ENCODE results near the gene NDUFA6.
"Not testable (repeated sequence)": the region's sequence is repeated elsewhere in the genome, so short reads cannot be mapped to it uniquely, and the experiment has no call there.

NDUFA6 gene

DNA sequence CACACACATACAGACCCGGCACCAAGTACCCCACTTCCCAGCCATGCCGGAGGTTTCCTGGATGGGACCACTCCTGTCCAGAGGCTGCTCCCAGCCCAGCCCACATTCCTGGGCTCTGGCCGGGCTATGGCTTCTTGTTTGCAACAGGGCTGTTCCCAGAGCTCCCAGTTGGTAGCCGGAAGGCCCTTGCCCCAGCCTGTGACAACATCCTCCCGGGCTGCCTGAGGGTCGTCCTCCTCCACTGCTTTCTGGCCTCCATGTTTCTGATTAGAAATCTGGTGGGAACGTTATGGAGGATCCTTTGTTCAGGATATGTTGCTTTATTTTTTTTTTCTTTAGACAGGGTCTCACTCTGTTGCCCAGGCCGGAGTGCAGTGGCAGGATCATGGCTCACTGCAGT, 41.0 kb upstream of the NDUFA6 start:
- TF ChIP-seq EZH2phosphoT487 (IDR thresholded peaks at IDR 0.05; ENCODE audit: borderline replicate concordance, low read length): no peak
- TF ChIP-seq, protein P1, sequence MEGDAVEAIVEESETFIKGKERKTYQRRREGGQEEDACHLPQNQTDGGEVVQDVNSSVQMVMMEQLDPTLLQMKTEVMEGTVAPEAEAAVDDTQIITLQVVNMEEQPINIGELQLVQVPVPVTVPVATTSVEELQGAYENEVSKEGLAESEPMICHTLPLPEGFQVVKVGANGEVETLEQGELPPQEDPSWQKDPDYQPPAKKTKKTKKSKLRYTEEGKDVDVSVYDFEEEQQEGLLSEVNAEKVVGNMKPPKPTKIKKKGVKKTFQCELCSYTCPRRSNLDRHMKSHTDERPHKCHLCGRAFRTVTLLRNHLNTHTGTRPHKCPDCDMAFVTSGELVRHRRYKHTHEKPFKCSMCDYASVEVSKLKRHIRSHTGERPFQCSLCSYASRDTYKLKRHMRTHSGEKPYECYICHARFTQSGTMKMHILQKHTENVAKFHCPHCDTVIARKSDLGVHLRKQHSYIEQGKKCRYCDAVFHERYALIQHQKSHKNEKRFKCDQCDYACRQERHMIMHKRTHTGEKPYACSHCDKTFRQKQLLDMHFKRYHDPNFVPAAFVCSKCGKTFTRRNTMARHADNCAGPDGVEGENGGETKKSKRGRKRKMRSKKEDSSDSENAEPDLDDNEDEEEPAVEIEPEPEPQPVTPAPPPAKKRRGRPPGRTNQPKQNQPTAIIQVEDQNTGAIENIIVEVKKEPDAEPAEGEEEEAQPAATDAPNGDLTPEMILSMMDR (IDR thresholded peaks at IDR 0.05; ENCODE audit: low read depth, low read length, poor library complexity, severe bottlenecking): no peak
- Histone ChIP-seq H3F3A (ENCODE audit: control insufficient read depth, insufficient read depth) (no peaks in the 10 kb centered on the region), H3K4me3 (ENCODE audit: low read length) (no peak overlapping the region), H3K27ac (ENCODE audit: low read depth, low read length) (no peak overlapping the region), H3K79me2 (ENCODE audit: control insufficient read depth, low read length) (no peaks in the 10 kb centered on the region), H3K9me3 (ENCODE audit: control insufficient read depth, insufficient read depth, low read length) (no peaks in the 10 kb centered on the region), H3K4me1 (ENCODE audit: control insufficient read depth, low read length) (no peaks in the 10 kb centered on the region), H3K36me3 (ENCODE audit: control insufficient read depth, low read length) (no peaks in the 10 kb centered on the region), H3K9me2 (replicated peaks; ENCODE audit: control insufficient read depth, low read length) (no peaks in the 10 kb centered on the region), H4K20me1 (ENCODE audit: control insufficient read depth, insufficient read depth, low read depth, low read length) (no peaks in the 10 kb centered on the region), H3K27me3 (ENCODE audit: control insufficient read depth, low read length) (no peaks in the 10 kb centered on the region), H3K4me2 (ENCODE audit: low read length) (no peak overlapping the region)

DNA sequence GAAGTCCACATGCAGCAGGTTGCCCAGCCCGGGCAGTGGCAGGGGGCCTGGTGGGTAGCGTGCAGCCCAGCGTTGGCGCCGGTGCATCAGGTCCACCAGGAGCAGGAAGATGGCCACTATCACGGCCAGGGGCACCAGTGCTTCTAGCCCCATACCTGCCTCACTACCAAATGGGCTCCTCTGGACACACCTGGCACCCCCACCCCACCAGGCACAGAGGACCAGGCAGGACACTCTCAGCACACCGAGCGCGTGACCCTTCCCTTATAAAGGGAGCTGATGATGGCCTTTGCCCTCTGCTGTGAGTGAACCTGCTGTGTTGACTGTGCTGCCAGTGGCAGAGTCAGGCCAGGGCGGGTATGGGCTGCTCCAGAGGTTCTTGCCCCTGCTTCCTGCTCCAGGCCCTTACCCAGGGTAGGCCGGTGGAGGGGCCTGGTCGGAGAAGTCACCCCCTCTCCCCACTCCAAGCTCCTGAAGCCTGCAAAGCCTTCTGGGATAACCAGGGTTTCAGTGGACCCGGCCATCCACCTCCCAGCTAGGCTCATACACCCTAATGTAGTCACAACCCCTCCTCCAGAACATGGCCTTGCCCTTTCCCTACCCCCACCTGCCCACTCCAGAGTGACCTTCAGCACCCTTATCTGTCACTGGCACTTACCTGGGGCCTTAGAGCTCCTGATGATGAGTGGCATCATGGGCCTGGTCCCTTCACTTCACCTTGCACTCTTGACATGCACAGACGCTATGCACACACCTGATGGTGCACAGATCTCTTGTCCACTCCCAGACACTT, 40.3 kb upstream of the NDUFA6 start, which contains the start of gene CYP2D6:
Gene CYP2D6 (minus strand): TSS at position 172 of the 793 bp plus-strand sequence. CDS start 19 bp downstream, at position 153.
- H3K9me3 ChIP-seq (ENCODE audit: control insufficient read depth, insufficient read depth, low read length); H3K4me2 ChIP-seq (ENCODE audit: low read length); H3K27ac ChIP-seq (ENCODE audit: low read depth, low read length); H3K9me2 ChIP-seq (replicated peaks; ENCODE audit: control insufficient read depth, low read length); H3F3A ChIP-seq (ENCODE audit: control insufficient read depth, insufficient read depth); H4K20me1 ChIP-seq (ENCODE audit: control insufficient read depth, insufficient read depth, low read depth, low read length); H3K36me3 ChIP-seq (ENCODE audit: control insufficient read depth, low read length); H3K4me3 ChIP-seq (ENCODE audit: low read length); H3K79me2 ChIP-seq (ENCODE audit: control insufficient read depth, low read length); H3K4me1 ChIP-seq (ENCODE audit: control insufficient read depth, low read length); H3K27me3 ChIP-seq (ENCODE audit: control insufficient read depth, low read length): not testable (repeated sequence)

DNA sequence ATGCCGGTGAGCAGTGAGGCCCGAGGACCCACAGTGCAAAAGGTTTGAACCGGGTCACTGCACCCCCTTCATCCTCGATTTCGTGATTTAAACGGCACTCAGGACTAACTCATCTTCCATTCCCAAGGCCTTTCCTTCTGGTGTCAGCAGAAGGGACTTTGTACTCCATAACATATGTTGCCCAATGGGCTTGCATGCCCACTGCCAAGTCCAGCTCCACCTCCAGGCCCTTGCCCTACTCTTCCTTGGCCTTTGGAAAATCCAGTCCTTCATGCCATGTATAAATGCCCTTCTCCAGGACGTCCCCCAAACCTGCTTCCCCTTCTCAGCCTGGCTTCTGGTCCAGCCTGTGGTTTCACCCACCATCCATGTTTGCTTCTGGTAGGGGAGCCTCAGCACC, 39.6 kb upstream of the NDUFA6 start:
- not testable (repeated sequence) for H3K27ac ChIP-seq (ENCODE audit: low read depth, low read length); H3K36me3 ChIP-seq (ENCODE audit: control insufficient read depth, low read length); H3K4me2 ChIP-seq (ENCODE audit: low read length); H3F3A ChIP-seq (ENCODE audit: control insufficient read depth, insufficient read depth); H3K4me1 ChIP-seq (ENCODE audit: control insufficient read depth, low read length); H3K9me3 ChIP-seq (ENCODE audit: control insufficient read depth, insufficient read depth, low read length); H4K20me1 ChIP-seq (ENCODE audit: control insufficient read depth, insufficient read depth, low read depth, low read length); H3K9me2 ChIP-seq (replicated peaks; ENCODE audit: control insufficient read depth, low read length); H3K27me3 ChIP-seq (ENCODE audit: control insufficient read depth, low read length); H3K4me3 ChIP-seq (ENCODE audit: low read length); H3K79me2 ChIP-seq (ENCODE audit: control insufficient read depth, low read length)

DNA sequence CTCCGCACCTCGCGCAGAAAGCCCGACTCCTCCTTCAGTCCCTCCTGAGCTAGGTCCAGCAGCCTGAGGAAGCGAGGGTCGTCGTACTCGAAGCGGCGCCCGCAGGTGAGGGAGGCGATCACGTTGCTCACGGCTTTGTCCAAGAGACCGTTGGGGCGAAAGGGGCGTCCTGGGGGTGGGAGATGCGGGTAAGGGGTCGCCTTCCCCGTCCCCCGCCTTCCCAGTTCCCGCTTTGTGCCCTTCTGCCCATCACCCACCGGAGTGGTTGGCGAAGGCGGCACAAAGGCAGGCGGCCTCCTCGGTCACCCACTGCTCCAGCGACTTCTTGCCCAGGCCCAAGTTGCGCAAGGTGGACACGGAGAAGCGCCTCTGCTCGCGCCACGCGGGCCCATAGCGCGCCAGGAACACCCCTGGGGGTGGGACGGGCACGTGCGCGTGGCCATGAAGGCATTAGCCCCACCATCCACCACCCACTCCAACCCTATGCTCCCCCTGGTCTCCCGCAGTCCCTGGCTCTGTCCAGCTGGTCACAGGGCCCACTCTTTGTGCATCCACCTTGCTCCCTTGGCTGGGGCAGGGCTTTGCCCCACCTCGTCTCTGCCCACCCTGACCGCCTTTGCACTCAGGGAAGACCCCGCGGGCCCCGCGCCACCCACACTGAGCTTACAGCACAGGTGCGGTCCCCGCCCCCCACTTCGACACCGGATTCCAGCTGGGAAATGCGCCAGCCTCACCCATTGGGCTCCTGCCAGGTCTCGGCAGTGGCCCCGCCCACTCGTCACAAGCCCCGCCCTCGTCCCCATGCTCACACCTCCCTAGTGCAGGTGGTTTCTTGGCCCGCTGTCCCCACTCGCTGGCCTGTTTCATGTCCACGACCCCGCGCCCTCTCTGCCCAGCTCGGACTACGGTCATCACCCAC, 38.5 kb upstream of the NDUFA6 start:
- not testable (repeated sequence) for H3K27me3 ChIP-seq (ENCODE audit: control insufficient read depth, low read length); H3K4me1 ChIP-seq (ENCODE audit: control insufficient read depth, low read length); H4K20me1 ChIP-seq (ENCODE audit: control insufficient read depth, insufficient read depth, low read depth, low read length); H3F3A ChIP-seq (ENCODE audit: control insufficient read depth, insufficient read depth); H3K9me2 ChIP-seq (replicated peaks; ENCODE audit: control insufficient read depth, low read length); H3K9me3 ChIP-seq (ENCODE audit: control insufficient read depth, insufficient read depth, low read length); H3K36me3 ChIP-seq (ENCODE audit: control insufficient read depth, low read length); H3K79me2 ChIP-seq (ENCODE audit: control insufficient read depth, low read length); H3K27ac ChIP-seq (ENCODE audit: low read depth, low read length); H3K4me2 ChIP-seq (ENCODE audit: low read length); H3K4me3 ChIP-seq (ENCODE audit: low read length)

DNA sequence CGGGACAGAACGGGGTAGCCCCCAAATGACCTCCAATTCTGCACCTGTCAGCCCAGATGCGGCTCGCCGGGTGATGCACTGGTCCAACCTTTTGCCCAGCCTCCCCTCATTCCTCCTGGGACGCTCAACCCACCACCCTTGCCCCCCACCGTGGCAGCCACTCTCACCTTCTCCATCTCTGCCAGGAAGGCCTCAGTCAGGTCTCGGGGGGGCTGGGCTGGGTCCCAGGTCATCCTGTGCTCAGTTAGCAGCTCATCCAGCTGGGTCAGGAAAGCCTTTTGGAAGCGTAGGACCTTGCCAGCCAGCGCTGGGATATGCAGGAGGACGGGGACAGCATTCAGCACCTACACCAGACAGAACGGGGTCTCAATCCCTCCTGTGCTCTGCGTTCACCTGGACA, 37.4 kb upstream of the NDUFA6 start:
- not testable (repeated sequence) for H3F3A ChIP-seq (ENCODE audit: control insufficient read depth, insufficient read depth); H3K4me3 ChIP-seq (ENCODE audit: low read length); H3K4me2 ChIP-seq (ENCODE audit: low read length); H3K9me3 ChIP-seq (ENCODE audit: control insufficient read depth, insufficient read depth, low read length); H4K20me1 ChIP-seq (ENCODE audit: control insufficient read depth, insufficient read depth, low read depth, low read length); H3K27me3 ChIP-seq (ENCODE audit: control insufficient read depth, low read length); H3K9me2 ChIP-seq (replicated peaks; ENCODE audit: control insufficient read depth, low read length); H3K36me3 ChIP-seq (ENCODE audit: control insufficient read depth, low read length); H3K79me2 ChIP-seq (ENCODE audit: control insufficient read depth, low read length); H3K27ac ChIP-seq (ENCODE audit: low read depth, low read length); H3K4me1 ChIP-seq (ENCODE audit: control insufficient read depth, low read length)
